ENCODE data around the gene FHDC1. TPM values are rescaled to one million over a fixed set of nuclear protein-coding genes. Genes with fewer than 3 reads are reported as not detected.

FHDC1 gene
- total RNA-seq, 1 experiment from 2014 or later: 0.95 TPM

- no peak for ATAC-seq
- H3K27ac ChIP-seq (ENCODE audit: low read length): peak overlapping the region; percentile 79
- no peaks in the 10 kb centered on the region for H4K20me1 ChIP-seq (ENCODE audit: low read length)
- ChIA-PET CTCF (no interaction called here), POLR2A (ENCODE audit: unreplicated experiment) (interaction anchor here (0.6 kb wide), 1 partner anchor 112 kb away, joined by 4 read pairs; no protein-coding TSS in a partner anchor)
- peak overlapping the region; percentile 61 for H3K4me2 ChIP-seq (ENCODE audit: low read length)
- H3K79me2 ChIP-seq (ENCODE audit: low read length): no peaks in the 10 kb centered on the region
- no peaks in the 10 kb centered on the region for H3K36me3 ChIP-seq (ENCODE audit: low read depth, low read length)
- no TSS peak for BruUV-seq (replicated peaks)
- no peak for DNase-seq
- peaks cover 4% of the 10 kb centered on the region for H3F3A ChIP-seq (ENCODE audit: low read length, unreplicated experiment)
- TF ChIP-seq EZH2 (IDR thresholded peaks at IDR 0.05; ENCODE audit: low read length, unreplicated experiment) (no peak), CTCF (conservative IDR thresholded peaks at IDR 0.05; ENCODE audit: low read depth, low read length) (no peak), EZH2phosphoT487 (IDR thresholded peaks at IDR 0.05; ENCODE audit: borderline replicate concordance, low read length) (no peak)
- no peak overlapping the region for H3K9ac ChIP-seq (ENCODE audit: low read length)
- intact Hi-C loops (cut with micrococcal nuclease): no loop called here
- H2AFZ ChIP-seq (ENCODE audit: low read length): no peak overlapping the region
- H3K9me3 ChIP-seq (ENCODE audit: low read length): no peaks in the 10 kb centered on the region
- peaks cover 43% of the 10 kb centered on the region for H3K4me1 ChIP-seq (ENCODE audit: insufficient read depth, low read length)
- no peak overlapping the region for H3K4me3 ChIP-seq (ENCODE audit: low read length)
- H3K27me3 ChIP-seq (ENCODE audit: low read length): no peaks in the 10 kb centered on the region
- no peaks in the 10 kb centered on the region for H3K9me2 ChIP-seq (replicated peaks; ENCODE audit: low read length)
Observed at GRCh38 chr4:152971053-152971452, 34.9 kb downstream of the FHDC1 start.

- no peak overlapping the region for H3K27ac ChIP-seq (ENCODE audit: low read length)
- no peak for ATAC-seq
- POLR2A ChIA-PET (ENCODE audit: unreplicated experiment): no interaction called here
Observed at GRCh38 chr4:152972821-152973628, 36.9 kb downstream of the FHDC1 start.

More at GRCh38 chr4:152972821-152973628, 36.9 kb downstream of the FHDC1 start:
- no peaks in the 10 kb centered on the region for H4K20me1 ChIP-seq (ENCODE audit: low read length)
- peaks cover 43% of the 10 kb centered on the region for H3K4me1 ChIP-seq (ENCODE audit: insufficient read depth, low read length)
- H3K36me3 ChIP-seq (ENCODE audit: low read depth, low read length): no peaks in the 10 kb centered on the region
- intact Hi-C loops (cut with micrococcal nuclease): no loop called here
- DNase-seq: peak; percentile 67
- BruUV-seq (replicated peaks): no TSS peak
- H3K9me2 ChIP-seq (replicated peaks; ENCODE audit: low read length): no peaks in the 10 kb centered on the region
- peaks cover 4% of the 10 kb centered on the region for H3F3A ChIP-seq (ENCODE audit: low read length, unreplicated experiment)
- no peak overlapping the region for H3K9ac ChIP-seq (ENCODE audit: low read length)
- CTCF ChIA-PET: no interaction called here
- H3K79me2 ChIP-seq (ENCODE audit: low read length): no peaks in the 10 kb centered on the region
- H3K4me3 ChIP-seq (ENCODE audit: low read length): no peak overlapping the region
- H3K4me2 ChIP-seq (ENCODE audit: low read length): no peak overlapping the region
- H3K27me3 ChIP-seq (ENCODE audit: low read length): no peaks in the 10 kb centered on the region
- TF ChIP-seq EZH2phosphoT487 (IDR thresholded peaks at IDR 0.05; ENCODE audit: borderline replicate concordance, low read length) (no peak), EZH2 (IDR thresholded peaks at IDR 0.05; ENCODE audit: low read length, unreplicated experiment) (no peak), CTCF (conservative IDR thresholded peaks at IDR 0.05; ENCODE audit: low read depth, low read length) (no peak)
- no peaks in the 10 kb centered on the region for H3K9me3 ChIP-seq (ENCODE audit: low read length)
- no peak overlapping the region for H2AFZ ChIP-seq (ENCODE audit: low read length)
